OCI-LY1 (cell line): Measurements from ENCODE around the gene BTBD16.

Experiments used
- H2AFZ ChIP-seq: fragments of 200-600 bp; sonication (generic), shearing (Covaris generic); 2 replicates; pipeline ENCODE4 v1.6.0; 2014; ENCODE audit warnings: antibody characterized with exemption, mild to moderate bottlenecking, low read length
- H3F3A ChIP-seq: fragments of 200-600 bp; sonication (generic), shearing (Covaris generic); 2 replicates; pipeline ENCODE4 v1.6.0; 2014; ENCODE audit warnings: mild to moderate bottlenecking, antibody characterized with exemption, low read length, moderate library complexity; ENCODE audit not compliant: insufficient read depth
- H3K27ac ChIP-seq: fragments of 200-600 bp; sonication (generic); 2 replicates; pipeline ENCODE4 v1.5.1; 2014; ENCODE audit warnings: low read length, mixed run types, mild to moderate bottlenecking, low read depth; ENCODE audit not compliant: poor library complexity, severe bottlenecking
- H3K27me3 ChIP-seq: fragments of 200-600 bp; sonication (generic); 2 replicates; pipeline ENCODE4 v1.6.0; 2014; ENCODE audit warnings: antibody characterized with exemption, mild to moderate bottlenecking, low read length, moderate library complexity; ENCODE audit not compliant: insufficient read depth
- H3K36me3 ChIP-seq: fragments of 200-600 bp; sonication (generic); 2 replicates; pipeline ENCODE4 v1.6.1; 2014; ENCODE audit warnings: mild to moderate bottlenecking, antibody characterized with exemption, low read length, moderate library complexity, mixed read lengths; ENCODE audit not compliant: insufficient read depth
- H3K4me1 ChIP-seq: fragments of 200-600 bp; sonication (generic); 2 replicates; pipeline ENCODE4 v1.5.1; 2014; ENCODE audit warnings: mild to moderate bottlenecking, low read length, moderate library complexity; ENCODE audit not compliant: insufficient read depth, severe bottlenecking
- H3K4me2 ChIP-seq: fragments of 200-600 bp; sonication (generic), shearing (Covaris generic); 2 replicates; pipeline ENCODE4 v1.6.1; 2014; ENCODE audit warnings: low read length
- H3K4me3 ChIP-seq: fragments of 200-600 bp; sonication (generic); 2 replicates; pipeline ENCODE4 v1.5.1; 2014; ENCODE audit warnings: low read length, low read depth, mild to moderate bottlenecking, mixed read lengths; ENCODE audit not compliant: poor library complexity, severe bottlenecking
- H3K79me2 ChIP-seq: fragments of 200-600 bp; shearing (Covaris generic); 2 replicates; pipeline ENCODE4 v1.6.1; 2016; ENCODE audit warnings: mixed run types, low read length, mixed read lengths; ENCODE audit not compliant: insufficient read depth
- H3K9ac ChIP-seq: fragments of 200-600 bp; sonication (generic), shearing (Covaris generic); 2 replicates; pipeline ENCODE4 v1.6.1; 2014; ENCODE audit warnings: mild to moderate bottlenecking, low read length, mixed read lengths
- H3K9me2 ChIP-seq: fragments of 200-600 bp; sonication (generic), shearing (Covaris generic); 2 replicates; pipeline ENCODE4 v1.6.1; 2014; ENCODE audit warnings: low read depth, mild to moderate bottlenecking, low read length, mixed read lengths
- H3K9me3 ChIP-seq: fragments of 200-600 bp; shearing (Covaris generic); 2 replicates; pipeline ENCODE4 v1.6.1; 2014; ENCODE audit warnings: low read length, mixed read lengths
- H4K20me1 ChIP-seq: fragments of 200-600 bp; sonication (generic), shearing (Covaris generic); 2 replicates; pipeline ENCODE4 v1.6.0; 2016; ENCODE audit warnings: mild to moderate bottlenecking, low read length; ENCODE audit not compliant: insufficient read depth
- EZH2 ChIP-seq: fragments of 200-600 bp; sonication (generic), shearing (Covaris generic); IDR thresholded peaks from 2 replicates; pipeline ENCODE4 v1.8.0; 2017; ENCODE audit warnings: borderline replicate concordance, mixed run types, mild to moderate bottlenecking, antibody characterized with exemption, low read length, moderate library complexity, mixed read lengths
- TF ChIP-seq, protein P1 (sequence below): fragments of 200-600 bp; sonication (generic), shearing (Covaris generic); IDR thresholded peaks from 2 replicates; pipeline ENCODE4 v1.5.1; 2017; ENCODE audit warnings: mild to moderate bottlenecking, antibody characterized with exemption, low read length, moderate library complexity, mixed read lengths

Gene BTBD16

GRCh38 chr10:122326385-122326784, 55.3 kb downstream of the BTBD16 start:
- no peaks in the 10 kb centered on the region for H3K4me1 ChIP-seq
- no peaks in the 10 kb centered on the region for H3K9me3 ChIP-seq
- H3K27me3 ChIP-seq, result no peaks in the 10 kb centered on the region
- no peaks in the 10 kb centered on the region for H3K9me2 ChIP-seq
- no peak overlapping the region for H3K4me2 ChIP-seq
- H3K36me3 ChIP-seq, result no peaks in the 10 kb centered on the region
- no peak overlapping the region for H3K27ac ChIP-seq
- no peak overlapping the region for H3K4me3 ChIP-seq
- TF ChIP-seq EZH2, result no peak
- TF ChIP-seq, protein P1, sequence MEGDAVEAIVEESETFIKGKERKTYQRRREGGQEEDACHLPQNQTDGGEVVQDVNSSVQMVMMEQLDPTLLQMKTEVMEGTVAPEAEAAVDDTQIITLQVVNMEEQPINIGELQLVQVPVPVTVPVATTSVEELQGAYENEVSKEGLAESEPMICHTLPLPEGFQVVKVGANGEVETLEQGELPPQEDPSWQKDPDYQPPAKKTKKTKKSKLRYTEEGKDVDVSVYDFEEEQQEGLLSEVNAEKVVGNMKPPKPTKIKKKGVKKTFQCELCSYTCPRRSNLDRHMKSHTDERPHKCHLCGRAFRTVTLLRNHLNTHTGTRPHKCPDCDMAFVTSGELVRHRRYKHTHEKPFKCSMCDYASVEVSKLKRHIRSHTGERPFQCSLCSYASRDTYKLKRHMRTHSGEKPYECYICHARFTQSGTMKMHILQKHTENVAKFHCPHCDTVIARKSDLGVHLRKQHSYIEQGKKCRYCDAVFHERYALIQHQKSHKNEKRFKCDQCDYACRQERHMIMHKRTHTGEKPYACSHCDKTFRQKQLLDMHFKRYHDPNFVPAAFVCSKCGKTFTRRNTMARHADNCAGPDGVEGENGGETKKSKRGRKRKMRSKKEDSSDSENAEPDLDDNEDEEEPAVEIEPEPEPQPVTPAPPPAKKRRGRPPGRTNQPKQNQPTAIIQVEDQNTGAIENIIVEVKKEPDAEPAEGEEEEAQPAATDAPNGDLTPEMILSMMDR, result no peak
- no peak overlapping the region for H3K9ac ChIP-seq
- H3F3A ChIP-seq, result no peaks in the 10 kb centered on the region
- no peak overlapping the region for H2AFZ ChIP-seq
- H3K79me2 ChIP-seq, result no peaks in the 10 kb centered on the region
- no peaks in the 10 kb centered on the region for H4K20me1 ChIP-seq

- Histone ChIP-seq H3K4me1 (no peaks in the 10 kb centered on the region), H2AFZ (no peak overlapping the region), H3K9me3 (no peaks in the 10 kb centered on the region), H3K4me3 (no peak overlapping the region), H3K4me2 (no peak overlapping the region), H3K79me2 (no peaks in the 10 kb centered on the region), H3F3A (no peaks in the 10 kb centered on the region), H3K36me3 (no peaks in the 10 kb centered on the region), H4K20me1 (no peaks in the 10 kb centered on the region), H3K9me2 (no peaks in the 10 kb centered on the region), H3K9ac (no peak overlapping the region), H3K27ac (no peak overlapping the region), H3K27me3 (no peaks in the 10 kb centered on the region)
- no peak for TF ChIP-seq EZH2
- TF ChIP-seq, protein P1, result no peak
Measured at GRCh38 chr10:122326806-122327205, 55.7 kb downstream of the BTBD16 start.

- H3K9me3 ChIP-seq, result no peaks in the 10 kb centered on the region
- H3K4me3 ChIP-seq, result no peak overlapping the region
- no peaks in the 10 kb centered on the region for H4K20me1 ChIP-seq
- H3K4me1 ChIP-seq, result no peaks in the 10 kb centered on the region
- H3K36me3 ChIP-seq, result no peaks in the 10 kb centered on the region
- H3K27ac ChIP-seq, result no peak overlapping the region
- no peak overlapping the region for H3K9ac ChIP-seq
- TF ChIP-seq, protein P1, result no peak
- H2AFZ ChIP-seq, result no peak overlapping the region
- no peaks in the 10 kb centered on the region for H3K9me2 ChIP-seq
- no peaks in the 10 kb centered on the region for H3F3A ChIP-seq
- no peak overlapping the region for H3K4me2 ChIP-seq
- no peaks in the 10 kb centered on the region for H3K27me3 ChIP-seq
- H3K79me2 ChIP-seq, result no peaks in the 10 kb centered on the region
Measured at GRCh38 chr10:122327237-122328206, 56.4 kb downstream of the BTBD16 start.
